Thyroid gland (tissue), 4 donors: ENCODE data around the gene NOTCH4.

Experiments used
- POLR2A ChIP-seq, 2 donors: fragments of 450-650 bp; IDR thresholded peaks; one replicate each; pipeline ENCODE4 v1.6.1; 2017; ENCODE audit warnings: antibody characterized with exemption in 2 of 2, mild to moderate bottlenecking in 2 of 2, moderate library complexity in 1 of 2
- TF ChIP-seq, protein P1 (sequence below), 6 experiments: fragments of 200-600 bp in 3 of 6; fragments of 450-650 bp in 3 of 6; sonication (generic) in 3 of 6; IDR thresholded peaks; one replicate each; pipeline ENCODE4 v1.5.1; 2016 to 2019; ENCODE audit warnings: antibody characterized with exemption in 6 of 6, mild to moderate bottlenecking in 2 of 6, inconsistent platforms in 1 of 6, moderate library complexity in 1 of 6

DNA sequence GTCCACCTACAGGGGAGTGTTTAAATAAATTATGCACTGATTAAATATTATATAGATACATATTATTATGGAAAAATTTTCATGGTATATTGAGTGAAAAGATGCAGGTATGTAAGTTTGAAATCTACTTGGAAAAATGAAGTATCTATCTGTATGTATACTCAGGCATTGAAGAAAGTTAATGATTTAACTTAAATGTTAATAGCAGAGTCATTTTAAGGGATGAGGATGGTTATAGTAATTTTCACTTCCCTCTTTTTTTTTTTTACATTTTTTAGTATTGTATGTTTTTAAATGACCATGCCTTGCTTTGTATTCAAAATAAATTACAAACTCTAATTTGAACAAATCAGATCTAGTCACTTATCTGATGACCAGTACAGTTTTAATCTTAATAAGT lies 43.2 kb upstream of the NOTCH4 start:
- TF ChIP-seq, protein P1, sequence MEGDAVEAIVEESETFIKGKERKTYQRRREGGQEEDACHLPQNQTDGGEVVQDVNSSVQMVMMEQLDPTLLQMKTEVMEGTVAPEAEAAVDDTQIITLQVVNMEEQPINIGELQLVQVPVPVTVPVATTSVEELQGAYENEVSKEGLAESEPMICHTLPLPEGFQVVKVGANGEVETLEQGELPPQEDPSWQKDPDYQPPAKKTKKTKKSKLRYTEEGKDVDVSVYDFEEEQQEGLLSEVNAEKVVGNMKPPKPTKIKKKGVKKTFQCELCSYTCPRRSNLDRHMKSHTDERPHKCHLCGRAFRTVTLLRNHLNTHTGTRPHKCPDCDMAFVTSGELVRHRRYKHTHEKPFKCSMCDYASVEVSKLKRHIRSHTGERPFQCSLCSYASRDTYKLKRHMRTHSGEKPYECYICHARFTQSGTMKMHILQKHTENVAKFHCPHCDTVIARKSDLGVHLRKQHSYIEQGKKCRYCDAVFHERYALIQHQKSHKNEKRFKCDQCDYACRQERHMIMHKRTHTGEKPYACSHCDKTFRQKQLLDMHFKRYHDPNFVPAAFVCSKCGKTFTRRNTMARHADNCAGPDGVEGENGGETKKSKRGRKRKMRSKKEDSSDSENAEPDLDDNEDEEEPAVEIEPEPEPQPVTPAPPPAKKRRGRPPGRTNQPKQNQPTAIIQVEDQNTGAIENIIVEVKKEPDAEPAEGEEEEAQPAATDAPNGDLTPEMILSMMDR (IDR thresholded peaks at IDR 0.05): no peak
- TF ChIP-seq POLR2A (IDR thresholded peaks at IDR 0.05): no peak
